Measurements from ENCODE around the gene L3MBTL2.

The L3MBTL2 gene

DNA sequence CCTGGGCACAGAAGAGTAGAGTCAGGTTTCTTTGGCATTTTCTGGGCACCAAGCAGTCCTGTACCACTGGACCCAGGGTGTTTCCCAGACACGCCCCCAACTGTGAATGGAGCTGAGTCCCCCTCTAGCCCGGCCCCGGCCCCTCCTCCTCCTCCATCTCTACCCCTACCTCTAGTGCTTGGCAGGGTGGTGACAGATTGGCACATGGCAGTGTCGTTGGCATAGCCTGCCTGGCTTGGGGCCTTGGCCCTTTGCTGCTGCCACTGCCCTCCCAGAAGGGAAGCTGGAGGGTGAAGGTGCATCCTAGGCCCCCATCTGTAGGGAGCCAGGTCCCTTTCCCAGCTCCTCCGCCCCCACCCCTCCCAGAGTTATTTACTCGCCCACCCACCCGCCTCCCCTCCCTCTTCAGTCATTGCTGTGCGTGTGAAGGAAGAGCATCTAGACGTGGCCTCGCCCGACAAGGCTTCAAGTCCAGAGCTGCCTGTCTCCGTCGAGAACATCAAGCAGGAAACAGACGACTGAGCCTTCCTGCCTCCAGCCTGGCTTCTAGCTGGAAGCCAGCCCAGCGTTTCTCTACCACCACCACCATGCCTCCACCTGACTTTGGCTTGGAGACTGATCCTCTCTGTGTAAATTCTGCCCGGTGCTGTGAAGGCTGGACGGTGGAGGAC lies 24.8 kb downstream of the L3MBTL2 start:
- H3K4me3 ChIP-seq (ENCODE audit: insufficient read depth, low read depth, low read length, poor library complexity, severe bottlenecking) = no peak overlapping the region
- H3K27ac ChIP-seq (ENCODE audit: insufficient read depth, low read length, poor library complexity, severe bottlenecking) = no peak overlapping the region
- DNase-seq = no peak
- H3K4me1 ChIP-seq (ENCODE audit: control insufficient read depth, insufficient read depth, low read length, poor library complexity, severe bottlenecking) = no peaks in the 10 kb centered on the region
- peaks cover 38% of the 10 kb centered on the region for H3K36me3 ChIP-seq (ENCODE audit: control insufficient read depth, insufficient read depth, low read length)
- H3K9me3 ChIP-seq (ENCODE audit: control insufficient read depth, low read length) = no peaks in the 10 kb centered on the region
- H3K27me3 ChIP-seq (replicated peaks; ENCODE audit: control insufficient read depth, insufficient read depth, low read length, poor library complexity, severe bottlenecking) = no peaks in the 10 kb centered on the region

- H3K4me1 ChIP-seq (ENCODE audit: control insufficient read depth, insufficient read depth, low read length, poor library complexity, severe bottlenecking) = no peaks in the 10 kb centered on the region
- no peak overlapping the region for H3K27ac ChIP-seq (ENCODE audit: insufficient read depth, low read length, poor library complexity, severe bottlenecking)
- no peaks in the 10 kb centered on the region for H3K9me3 ChIP-seq (ENCODE audit: control insufficient read depth, low read length)
- peaks cover 33% of the 10 kb centered on the region for H3K36me3 ChIP-seq (ENCODE audit: control insufficient read depth, insufficient read depth, low read length)
- H3K27me3 ChIP-seq (replicated peaks; ENCODE audit: control insufficient read depth, insufficient read depth, low read length, poor library complexity, severe bottlenecking) = no peaks in the 10 kb centered on the region
- DNase-seq = no peak
- H3K4me3 ChIP-seq (ENCODE audit: insufficient read depth, low read depth, low read length, poor library complexity, severe bottlenecking) = no peak overlapping the region
Measured at GRCh38 chr22:41230401-41230785, 25.3 kb downstream of the L3MBTL2 start.

GRCh38 chr22:41231369-41231768 lies 26.3 kb downstream of the L3MBTL2 start:
- no peaks in the 10 kb centered on the region for H3K9me3 ChIP-seq (ENCODE audit: control insufficient read depth, low read length)
- H3K36me3 ChIP-seq (ENCODE audit: control insufficient read depth, insufficient read depth, low read length) = peaks cover 23% of the 10 kb centered on the region
- DNase-seq = no peak
- H3K27ac ChIP-seq (ENCODE audit: insufficient read depth, low read length, poor library complexity, severe bottlenecking) = no peak overlapping the region
- no peaks in the 10 kb centered on the region for H3K27me3 ChIP-seq (replicated peaks; ENCODE audit: control insufficient read depth, insufficient read depth, low read length, poor library complexity, severe bottlenecking)
- no peak overlapping the region for H3K4me3 ChIP-seq (ENCODE audit: insufficient read depth, low read depth, low read length, poor library complexity, severe bottlenecking)
- H3K4me1 ChIP-seq (ENCODE audit: control insufficient read depth, insufficient read depth, low read length, poor library complexity, severe bottlenecking) = no peaks in the 10 kb centered on the region

GRCh38 chr22:41234815-41235695 lies 29.9 kb downstream of the L3MBTL2 start:
- no peaks in the 10 kb centered on the region for H3K9me3 ChIP-seq (ENCODE audit: control insufficient read depth, low read length)
- no peak for DNase-seq
- no peak overlapping the region for H3K4me3 ChIP-seq (ENCODE audit: insufficient read depth, low read depth, low read length, poor library complexity, severe bottlenecking)
- H3K27me3 ChIP-seq (replicated peaks; ENCODE audit: control insufficient read depth, insufficient read depth, low read length, poor library complexity, severe bottlenecking) = no peaks in the 10 kb centered on the region
- H3K36me3 ChIP-seq (ENCODE audit: control insufficient read depth, insufficient read depth, low read length) = peaks cover 4% of the 10 kb centered on the region
- H3K4me1 ChIP-seq (ENCODE audit: control insufficient read depth, insufficient read depth, low read length, poor library complexity, severe bottlenecking) = peaks cover 7% of the 10 kb centered on the region
- H3K27ac ChIP-seq (ENCODE audit: insufficient read depth, low read length, poor library complexity, severe bottlenecking) = no peak overlapping the region

- H3K36me3 ChIP-seq (ENCODE audit: control insufficient read depth, insufficient read depth, low read length) = no peaks in the 10 kb centered on the region
- H3K27me3 ChIP-seq (replicated peaks; ENCODE audit: control insufficient read depth, insufficient read depth, low read length, poor library complexity, severe bottlenecking) = no peaks in the 10 kb centered on the region
- H3K9me3 ChIP-seq (ENCODE audit: control insufficient read depth, low read length) = no peaks in the 10 kb centered on the region
- peak overlapping the region; percentile 44 for H3K4me3 ChIP-seq (ENCODE audit: insufficient read depth, low read depth, low read length, poor library complexity, severe bottlenecking)
- DNase-seq = no peak
- no peak overlapping the region for H3K27ac ChIP-seq (ENCODE audit: insufficient read depth, low read length, poor library complexity, severe bottlenecking)
- peaks cover 7% of the 10 kb centered on the region for H3K4me1 ChIP-seq (ENCODE audit: control insufficient read depth, insufficient read depth, low read length, poor library complexity, severe bottlenecking)
Measured at GRCh38 chr22:41237036-41237706, 32.1 kb downstream of the L3MBTL2 start.

DNA sequence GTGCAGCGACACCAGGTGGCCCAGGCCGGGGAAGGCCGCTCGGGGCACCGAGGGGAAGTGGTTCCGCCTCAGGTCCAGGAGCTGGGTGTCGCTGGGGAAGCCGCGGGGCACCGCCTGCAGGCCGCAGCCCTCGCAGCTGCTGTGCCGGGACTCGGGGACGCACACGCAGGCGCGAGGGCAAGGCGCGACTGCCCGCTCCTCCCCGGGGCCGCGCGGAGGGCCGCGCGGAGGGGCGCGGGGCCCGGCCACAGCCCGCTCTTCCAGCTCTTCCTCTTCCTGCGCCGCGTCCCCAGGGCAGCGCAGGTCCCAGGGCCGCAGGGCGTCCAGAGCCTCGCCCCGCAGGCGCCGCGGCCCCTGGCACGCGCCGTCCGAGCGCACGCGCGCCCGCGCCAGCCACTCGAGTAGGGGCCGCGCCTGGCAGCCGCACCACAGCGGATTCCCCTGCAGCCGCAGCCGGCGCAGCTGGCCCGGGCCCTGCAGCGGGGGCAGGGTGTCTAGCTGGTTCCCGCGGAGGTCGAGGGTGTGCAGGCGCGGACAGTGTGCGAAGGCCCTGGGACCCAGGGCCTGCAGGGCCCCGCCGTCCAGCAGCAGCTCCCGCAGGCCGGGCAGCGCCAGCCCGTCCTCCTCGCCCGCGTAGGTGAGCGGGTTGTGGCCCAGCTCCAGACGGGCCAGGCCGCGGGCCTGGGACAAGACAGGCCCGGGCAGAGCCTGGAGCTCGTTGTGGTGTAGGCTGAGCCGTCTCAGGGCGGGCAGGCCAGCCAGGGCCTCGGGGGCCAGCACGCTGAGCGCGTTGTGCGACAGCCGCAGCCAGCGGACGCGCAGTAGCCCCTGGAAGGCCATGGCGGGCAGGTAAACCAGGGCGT lies 32.8 kb downstream of the L3MBTL2 start:
- no peak overlapping the region for H3K27ac ChIP-seq (ENCODE audit: insufficient read depth, low read length, poor library complexity, severe bottlenecking)
- no peaks in the 10 kb centered on the region for H3K27me3 ChIP-seq (replicated peaks; ENCODE audit: control insufficient read depth, insufficient read depth, low read length, poor library complexity, severe bottlenecking)
- DNase-seq = peak; percentile 64 to 70 (median 66)
- H3K36me3 ChIP-seq (ENCODE audit: control insufficient read depth, insufficient read depth, low read length) = no peaks in the 10 kb centered on the region
- no peaks in the 10 kb centered on the region for H3K9me3 ChIP-seq (ENCODE audit: control insufficient read depth, low read length)
- H3K4me3 ChIP-seq (ENCODE audit: insufficient read depth, low read depth, low read length, poor library complexity, severe bottlenecking) = peak overlapping the region; percentile 44
- H3K4me1 ChIP-seq (ENCODE audit: control insufficient read depth, insufficient read depth, low read length, poor library complexity, severe bottlenecking) = peaks cover 7% of the 10 kb centered on the region

DNA sequence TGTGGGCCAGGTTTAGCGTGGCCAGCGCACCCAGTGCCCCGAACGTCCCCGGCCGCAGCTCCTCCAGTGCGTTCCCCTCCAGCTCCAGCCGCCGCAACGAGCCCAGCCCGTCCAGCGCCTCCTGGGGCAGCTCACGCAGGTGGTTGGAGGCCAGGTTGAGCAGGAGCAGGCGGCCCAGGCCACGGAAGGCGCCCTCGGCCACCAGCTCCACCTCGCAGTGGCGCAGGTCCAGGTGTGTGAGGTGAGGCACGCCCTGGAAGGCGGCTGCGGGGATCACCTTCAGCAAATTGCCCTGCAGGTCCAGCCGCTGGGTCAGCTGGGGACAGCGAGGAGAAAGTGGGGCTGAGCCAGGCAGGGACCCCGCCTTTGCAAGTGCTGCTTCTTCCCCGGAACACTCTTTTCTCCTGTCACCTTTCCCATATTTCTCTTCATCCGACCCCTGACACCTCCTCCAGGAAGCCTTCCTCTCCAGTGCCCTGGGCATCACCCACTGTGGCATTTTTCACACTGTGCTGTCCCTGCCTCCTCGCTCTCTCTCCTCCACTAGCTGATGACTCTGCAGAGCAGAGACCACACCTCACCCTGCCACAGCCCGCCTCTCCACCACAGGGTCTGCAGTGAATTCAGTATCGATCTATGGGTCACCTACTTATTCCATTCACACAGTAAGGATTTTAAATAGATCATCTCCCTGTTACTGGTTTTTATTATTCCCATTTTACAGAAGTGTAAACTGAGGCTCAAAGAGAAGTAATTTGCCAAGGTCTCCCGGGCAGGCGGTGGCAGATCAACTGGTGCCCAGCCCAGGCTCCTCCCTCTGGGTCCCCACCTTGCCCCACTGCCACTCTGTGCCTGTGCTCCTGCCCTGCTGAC lies 33.7 kb downstream of the L3MBTL2 start:
- H3K36me3 ChIP-seq (ENCODE audit: control insufficient read depth, insufficient read depth, low read length) = no peaks in the 10 kb centered on the region
- DNase-seq = no peak
- H3K9me3 ChIP-seq (ENCODE audit: control insufficient read depth, low read length) = no peaks in the 10 kb centered on the region
- H3K4me3 ChIP-seq (ENCODE audit: insufficient read depth, low read depth, low read length, poor library complexity, severe bottlenecking) = no peak overlapping the region
- no peak overlapping the region for H3K27ac ChIP-seq (ENCODE audit: insufficient read depth, low read length, poor library complexity, severe bottlenecking)
- no peaks in the 10 kb centered on the region for H3K27me3 ChIP-seq (replicated peaks; ENCODE audit: control insufficient read depth, insufficient read depth, low read length, poor library complexity, severe bottlenecking)
- H3K4me1 ChIP-seq (ENCODE audit: control insufficient read depth, insufficient read depth, low read length, poor library complexity, severe bottlenecking) = peaks cover 7% of the 10 kb centered on the region

- Histone ChIP-seq H3K36me3 (ENCODE audit: control insufficient read depth, insufficient read depth, low read length) (no peaks in the 10 kb centered on the region), H3K4me1 (ENCODE audit: control insufficient read depth, insufficient read depth, low read length, poor library complexity, severe bottlenecking) (peaks cover 7% of the 10 kb centered on the region), H3K27ac (ENCODE audit: insufficient read depth, low read length, poor library complexity, severe bottlenecking) (no peak overlapping the region), H3K9me3 (ENCODE audit: control insufficient read depth, low read length) (no peaks in the 10 kb centered on the region), H3K4me3 (ENCODE audit: insufficient read depth, low read depth, low read length, poor library complexity, severe bottlenecking) (no peak overlapping the region), H3K27me3 (replicated peaks; ENCODE audit: control insufficient read depth, insufficient read depth, low read length, poor library complexity, severe bottlenecking) (no peaks in the 10 kb centered on the region)
- no peak for DNase-seq
Measured at GRCh38 chr22:41239443-41240128, 34.5 kb downstream of the L3MBTL2 start.
